ENCODE results near the gene FOXE1.
A peak's percentile ranks its signal among the peaks of the same experiment; 100 is the strongest.

FOXE1 gene

GRCh38 chr9:97853056-97853843 lies at the start of gene FOXE1:
Gene FOXE1, plus strand, starts transcription at chr9:97853226. Its CDS starts 689 bp downstream, at chr9:97853915.
- peaks cover 54 to 75% (median 62%) of the 10 kb centered on the region in 11 experiments for H3K9me3 ChIP-seq (replicated peaks in 1 of 11)
- no peaks in the 10 kb centered on the region for H4K20me1 ChIP-seq
- peaks cover 96 to 100% (median 100%) of the 10 kb centered on the region in 11 experiments for H3K27me3 ChIP-seq
- H3K27ac ChIP-seq: no peak within 1 kb of the TSS
- H3K4me2 ChIP-seq: no peak within 1 kb of the TSS
- H3K36me3 ChIP-seq: no peaks in the 10 kb centered on the region; a peak in 2 of 22 replicates
- H3K9ac ChIP-seq: no peak within 1 kb of the TSS
- TF ChIP-seq Cebpa-rat (IDR thresholded peaks at IDR 0.05): no peak
- peak within 1 kb of the TSS in 8 of 10 experiments; percentile 18 to 54 (median 28); a peak in 10 of 20 replicates for H3K4me3 ChIP-seq
- no peaks in the 10 kb centered on the region for H3K4me1 ChIP-seq

GRCh38 chr9:97804059-97804365 lies 49.0 kb upstream of the FOXE1 start:
- TF ChIP-seq Cebpa-rat (IDR thresholded peaks at IDR 0.05): no peak
- peak overlapping the region; percentile 51 to 70 (median 62); a peak in 19 of 20 replicates for H3K4me3 ChIP-seq
- H3K36me3 ChIP-seq: no peaks in the 10 kb centered on the region
- H3K9me3 ChIP-seq (replicated peaks in 1 of 11): no peaks in the 10 kb centered on the region
- H3K4me2 ChIP-seq: peak overlapping the region; percentile 57 to 86 (median 72)
- peak overlapping the region in 4 of 11 experiments; percentile 54 to 70 (median 66); a peak in 5 of 22 replicates for H3K27ac ChIP-seq
- peaks cover 0 to 6% (median 0%) of the 10 kb centered on the region in 10 experiments; a peak in 3 of 20 replicates for H3K4me1 ChIP-seq
- H4K20me1 ChIP-seq: no peaks in the 10 kb centered on the region
- no peaks in the 10 kb centered on the region for H3K27me3 ChIP-seq
- H3K9ac ChIP-seq: peak overlapping the region in 9 of 11 experiments; percentile 58 to 82 (median 74); a peak in 12 of 22 replicates

- H3K9me3 ChIP-seq (replicated peaks in 1 of 11): no peaks in the 10 kb centered on the region
- no peak overlapping the region for H3K4me3 ChIP-seq
- peaks cover 0 to 8% (median 2%) of the 10 kb centered on the region in 10 experiments; a peak in 7 of 20 replicates for H3K4me1 ChIP-seq
- no peaks in the 10 kb centered on the region for H4K20me1 ChIP-seq
- no peak for TF ChIP-seq Cebpa-rat (IDR thresholded peaks at IDR 0.05)
- no peak overlapping the region for H3K27ac ChIP-seq
- H3K27me3 ChIP-seq: no peaks in the 10 kb centered on the region
- H3K4me2 ChIP-seq: no peak overlapping the region
- no peak overlapping the region for H3K9ac ChIP-seq
- no peaks in the 10 kb centered on the region for H3K36me3 ChIP-seq
Observed at GRCh38 chr9:97806721-97807120, 46.3 kb upstream of the FOXE1 start.

GRCh38 chr9:97807681-97808080 lies 45.3 kb upstream of the FOXE1 start:
- Histone ChIP-seq H3K9me3 (replicated peaks in 1 of 11) (peaks cover 0 to 3% (median 0%) of the 10 kb centered on the region in 11 experiments; a peak in 1 of 22 replicates), H3K4me2 (no peak overlapping the region), H3K36me3 (no peaks in the 10 kb centered on the region), H3K27ac (no peak overlapping the region), H4K20me1 (no peaks in the 10 kb centered on the region), H3K4me3 (no peak overlapping the region), H3K4me1 (peaks cover 0 to 14% (median 5%) of the 10 kb centered on the region in 10 experiments; a peak in 7 of 20 replicates), H3K27me3 (no peaks in the 10 kb centered on the region), H3K9ac (no peak overlapping the region)
- TF ChIP-seq Cebpa-rat (IDR thresholded peaks at IDR 0.05): no peak

GRCh38 chr9:97808415-97808814 lies 44.6 kb upstream of the FOXE1 start:
- H3K9me3 ChIP-seq (replicated peaks in 1 of 11): peaks cover 4 to 8% (median 5%) of the 10 kb centered on the region in 11 experiments; a peak in 18 of 22 replicates
- H3K4me2 ChIP-seq: no peak overlapping the region
- peaks cover 0 to 14% (median 5%) of the 10 kb centered on the region in 10 experiments; a peak in 7 of 20 replicates for H3K4me1 ChIP-seq
- no peak for TF ChIP-seq Cebpa-rat (IDR thresholded peaks at IDR 0.05)
- no peak overlapping the region for H3K9ac ChIP-seq
- H3K4me3 ChIP-seq: no peak overlapping the region
- H4K20me1 ChIP-seq: no peaks in the 10 kb centered on the region
- H3K27me3 ChIP-seq: no peaks in the 10 kb centered on the region
- no peak overlapping the region for H3K27ac ChIP-seq
- H3K36me3 ChIP-seq: no peaks in the 10 kb centered on the region

GRCh38 chr9:97808972-97809371 lies 44.1 kb upstream of the FOXE1 start:
- Histone ChIP-seq H3K4me3 (no peak overlapping the region), H4K20me1 (no peaks in the 10 kb centered on the region), H3K9me3 (replicated peaks in 1 of 11) (peaks cover 9 to 14% (median 10%) of the 10 kb centered on the region in 11 experiments; a peak in 19 of 22 replicates), H3K4me1 (peaks cover 0 to 10% (median 3%) of the 10 kb centered on the region in 10 experiments; a peak in 6 of 20 replicates), H3K9ac (no peak overlapping the region), H3K27ac (no peak overlapping the region), H3K4me2 (no peak overlapping the region), H3K27me3 (no peaks in the 10 kb centered on the region), H3K36me3 (no peaks in the 10 kb centered on the region)
- no peak for TF ChIP-seq Cebpa-rat (IDR thresholded peaks at IDR 0.05)

- Histone ChIP-seq H3K27ac (no peak overlapping the region), H3K36me3 (no peaks in the 10 kb centered on the region), H3K9me3 (replicated peaks in 1 of 11) (peaks cover 9 to 14% (median 12%) of the 10 kb centered on the region in 11 experiments; a peak in 19 of 22 replicates), H3K4me3 (no peak overlapping the region), H4K20me1 (no peaks in the 10 kb centered on the region), H3K9ac (no peak overlapping the region), H3K27me3 (no peaks in the 10 kb centered on the region), H3K4me2 (no peak overlapping the region), H3K4me1 (peaks cover 0 to 9% (median 2%) of the 10 kb centered on the region in 10 experiments; a peak in 5 of 20 replicates)
- no peak for TF ChIP-seq Cebpa-rat (IDR thresholded peaks at IDR 0.05)
Observed at GRCh38 chr9:97809666-97810344, 43.2 kb upstream of the FOXE1 start.

- Histone ChIP-seq H3K4me1 (peaks cover 0 to 9% (median 2%) of the 10 kb centered on the region in 10 experiments; a peak in 5 of 20 replicates), H3K27ac (no peak overlapping the region), H3K9me3 (replicated peaks in 1 of 11) (peaks cover 9 to 14% (median 12%) of the 10 kb centered on the region in 11 experiments; a peak in 19 of 22 replicates), H3K4me3 (no peak overlapping the region), H3K9ac (no peak overlapping the region), H3K27me3 (no peaks in the 10 kb centered on the region), H3K36me3 (no peaks in the 10 kb centered on the region), H4K20me1 (no peaks in the 10 kb centered on the region), H3K4me2 (peak overlapping the region in 2 of 11 experiments; percentile 0 to 5; a peak in 2 of 22 replicates)
- TF ChIP-seq Cebpa-rat (IDR thresholded peaks at IDR 0.05): no peak
Observed at GRCh38 chr9:97811533-97812246, 41.3 kb upstream of the FOXE1 start.

GRCh38 chr9:97812247-97812543 lies 40.8 kb upstream of the FOXE1 start:
- TF ChIP-seq Cebpa-rat (IDR thresholded peaks at IDR 0.05): no peak
- no peaks in the 10 kb centered on the region for H3K27me3 ChIP-seq
- H4K20me1 ChIP-seq: no peaks in the 10 kb centered on the region
- H3K4me2 ChIP-seq: peak overlapping the region in 1 of 11 experiments; percentile 0; a peak in 2 of 22 replicates
- H3K9me3 ChIP-seq (replicated peaks in 1 of 11): peaks cover 9 to 14% (median 12%) of the 10 kb centered on the region in 11 experiments; a peak in 19 of 22 replicates
- no peak overlapping the region for H3K4me3 ChIP-seq
- H3K36me3 ChIP-seq: no peaks in the 10 kb centered on the region
- no peak overlapping the region for H3K27ac ChIP-seq
- peaks cover 0 to 9% (median 2%) of the 10 kb centered on the region in 10 experiments; a peak in 5 of 20 replicates for H3K4me1 ChIP-seq
- H3K9ac ChIP-seq: no peak overlapping the region

All from BLaER1 treated with 17β-estradiol and CSF1 and Interleukin-3, amounts not matched to agents 10 nM and 100 nM (cell line).